Measurements from ENCODE around the gene GAB2.

GRCh38 chr11:78244080-78244479 is 173.5 kb downstream of the GAB2 start:
- TF ChIP-seq TAF1 (IDR thresholded peaks at IDR 0.05; ENCODE audit: borderline replicate concordance, insufficient read depth, low read length) (no peak), SIN3A (IDR thresholded peaks at IDR 0.05; ENCODE audit: borderline replicate concordance, insufficient read depth, low read length) (no peak)
